Common myeloid progenitor, CD34-positive (primary cell): ENCODE results near the gene ZDHHC1.

Experiments used
- CTCF ChIA-PET: fragments of 350-600 bp; sonication (Branson Sonifier 250); formaldehyde crosslinking; loops from one replicate; lab custom pipeline; 2021; ENCODE audit warnings: antibody characterized with exemption; lab: Charles Lee
- POLR2A ChIA-PET: fragments of 350-600 bp; sonication (Branson Sonifier 250); formaldehyde crosslinking; loops from one replicate; lab custom pipeline; 2021; ENCODE audit warnings: antibody characterized with exemption; lab: Charles Lee
- DNase-seq, 3 donors: peaks; one replicate each; pipeline versions ENCODE4 v3.0.0 to v3.0.0-alpha.2; 2013
- H3K27ac ChIP-seq, 2 experiments: 1 replicate in 1 of 2; 2 replicates in 1 of 2; pipeline ENCODE4 v1.7.0; 2013; ENCODE audit warnings: inconsistent platforms in 2 of 2, low read length in 2 of 2, mild to moderate bottlenecking in 2 of 2, low read depth in 1 of 2, moderate library complexity in 1 of 2; ENCODE audit not compliant: severe bottlenecking in 2 of 2, insufficient read depth in 1 of 2, poor library complexity in 1 of 2
- H3K27me3 ChIP-seq, 5 experiments: replicated peaks in 2 of 5; 1 replicate in 3 of 5; 2 replicates in 2 of 5; pipeline versions ENCODE4 v1.6.1 to v1.7.0; 2013; ENCODE audit warnings: low read length in 4 of 5, mild to moderate bottlenecking in 2 of 5, moderate library complexity in 2 of 5, inconsistent platforms in 1 of 5; ENCODE audit not compliant: insufficient read depth in 5 of 5, control insufficient read depth in 4 of 5
- H3K36me3 ChIP-seq, 4 experiments: 1 replicate in 2 of 4; 2 replicates in 2 of 4; pipeline versions ENCODE4 v1.6.1 to v1.7.0; 2013; ENCODE audit warnings: low read length in 3 of 4, control low read depth in 1 of 4, mild to moderate bottlenecking in 1 of 4; ENCODE audit not compliant: control insufficient read depth in 4 of 4, insufficient read depth in 4 of 4
- H3K4me1 ChIP-seq, 4 experiments: 1 replicate in 3 of 4; 2 replicates in 1 of 4; pipeline versions ENCODE4 v1.6.1 to v1.7.1; 2013; ENCODE audit warnings: low read length in 3 of 4, mild to moderate bottlenecking in 3 of 4, control low read depth in 1 of 4, inconsistent platforms in 1 of 4, moderate library complexity in 1 of 4; ENCODE audit not compliant: control insufficient read depth in 4 of 4, insufficient read depth in 4 of 4; ENCODE audit errors: control extremely low read depth in 1 of 4
- H3K4me3 ChIP-seq, 7 experiments: 1 replicate in 4 of 7; 2 replicates in 3 of 7; pipeline versions ENCODE4 v1.5.1 to v1.7.0; 2013; ENCODE audit warnings: mild to moderate bottlenecking in 7 of 7, low read length in 6 of 7, moderate library complexity in 6 of 7, inconsistent platforms in 2 of 7, low read depth in 2 of 7, control low read depth in 1 of 7; ENCODE audit not compliant: insufficient read depth in 4 of 7, control insufficient read depth in 1 of 7; ENCODE audit errors: extremely low read depth in 1 of 7
- H3K9me3 ChIP-seq, 5 experiments: 1 replicate in 4 of 5; 2 replicates in 1 of 5; pipeline versions ENCODE4 v1.6.1 to v1.7.1; 2013; ENCODE audit warnings: low read length in 4 of 5, mild to moderate bottlenecking in 2 of 5, inconsistent platforms in 1 of 5, low read depth in 1 of 5, moderate library complexity in 1 of 5; ENCODE audit not compliant: control insufficient read depth in 4 of 5, insufficient read depth in 2 of 5; ENCODE audit errors: control extremely low read depth in 1 of 5
- WGBS: methylation state at CpG from one replicate; pipeline ENCODE4 v1.1.5; 2013; ENCODE audit not compliant: insufficient coverage; 5-methylcytosine and 5-hydroxymethylcytosine counted together

The ZDHHC1 gene

GRCh38 chr16:67449336-67449735 is 33.1 kb upstream of the ZDHHC1 start:
- Histone ChIP-seq H3K4me3 (no peak overlapping the region), H3K4me1 (no peaks in the 10 kb centered on the region), H3K27ac (no peak overlapping the region), H3K9me3 (no peaks in the 10 kb centered on the region), H3K27me3 (no peaks in the 10 kb centered on the region), H3K36me3 (peaks cover 2 to 87% (median 33%) of the 10 kb centered on the region in 4 experiments)
- DNase-seq: no peak
- ChIA-PET POLR2A (interaction anchor here (0.8 kb wide), 1 partner anchor 8 kb away, joined by 3 read pairs; no protein-coding TSS in a partner anchor), CTCF (interaction anchor here (0.7 to 3.9 kb wide), 3 partner anchors 16 to 189 kb away, joined by 3 to 22 read pairs (median 3); no protein-coding TSS in a partner anchor)
- 93% methylated on average over 2 of the region's 2 CpGs for WGBS

GRCh38 chr16:67448580-67448979 is 32.3 kb upstream of the ZDHHC1 start:
- peaks cover 2 to 86% (median 34%) of the 10 kb centered on the region in 4 experiments for H3K36me3 ChIP-seq
- no peaks in the 10 kb centered on the region for H3K27me3 ChIP-seq
- ChIA-PET CTCF (interaction anchor here (1.1 to 3.5 kb wide), 4 partner anchors 13 to 27 kb away, joined by 3 to 34 read pairs (median 6); no protein-coding TSS in a partner anchor), POLR2A (interaction anchor here (0.5 kb wide), 1 partner anchor 365 kb away, joined by 3 read pairs; no protein-coding TSS in a partner anchor)
- H3K4me1 ChIP-seq: no peaks in the 10 kb centered on the region
- no peak for DNase-seq
- H3K4me3 ChIP-seq: no peak overlapping the region
- no peaks in the 10 kb centered on the region for H3K9me3 ChIP-seq
- 97% methylated on average over 5 of the region's 5 CpGs for WGBS
- H3K27ac ChIP-seq: no peak overlapping the region

DNA sequence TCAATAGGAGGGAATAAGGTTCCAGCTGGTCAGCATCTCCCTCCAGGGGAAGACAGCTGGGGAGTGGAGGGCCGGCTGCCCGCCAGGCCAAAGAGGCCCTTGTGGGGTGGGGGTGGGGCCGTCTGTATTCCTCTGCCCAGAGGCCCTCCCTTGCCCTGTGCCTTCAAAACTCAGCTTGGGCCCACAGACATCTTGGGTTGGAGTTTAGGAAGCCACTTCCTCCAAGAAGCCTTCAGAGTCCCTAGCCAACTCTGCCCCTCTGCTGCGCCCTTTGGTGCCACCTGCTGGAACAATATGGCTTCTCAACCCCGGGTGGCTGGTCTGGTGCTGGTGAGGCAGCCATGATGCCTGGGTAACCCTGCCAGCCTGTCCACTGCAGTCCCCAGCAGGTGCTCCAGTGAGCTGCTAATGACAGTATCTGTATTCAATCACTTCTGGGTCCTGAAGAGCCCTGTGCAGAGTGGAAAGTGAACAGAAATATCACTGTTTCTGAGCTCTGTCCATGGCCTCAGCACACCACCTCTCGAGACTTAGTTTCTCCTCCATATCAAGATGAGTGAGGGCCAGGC is 31.3 kb upstream of the ZDHHC1 start:
- no peak overlapping the region for H3K27ac ChIP-seq
- POLR2A ChIA-PET: no interaction called here
- H3K27me3 ChIP-seq: no peaks in the 10 kb centered on the region
- H3K9me3 ChIP-seq: no peaks in the 10 kb centered on the region
- no peak overlapping the region for H3K4me3 ChIP-seq
- H3K4me1 ChIP-seq: no peaks in the 10 kb centered on the region
- DNase-seq: peak in 2 of 3 donors; percentile 21 to 38
- peaks cover 0 to 86% (median 31%) of the 10 kb centered on the region in 4 experiments for H3K36me3 ChIP-seq
- CTCF ChIA-PET: interaction anchor here (0.9 to 3.5 kb wide), 8 partner anchors 12 to 187 kb away, joined by 3 to 34 read pairs (median 4); partner anchors contain the start of gene ZDHHC1
- WGBS: 90% methylated on average over 4 of the region's 6 CpGs

- 97% methylated on average over 6 of the region's 8 CpGs for WGBS
- POLR2A ChIA-PET: no interaction called here
- DNase-seq: no peak
- H3K4me3 ChIP-seq: no peak overlapping the region
- H3K36me3 ChIP-seq: peaks cover 0 to 84% (median 29%) of the 10 kb centered on the region in 4 experiments
- no peak overlapping the region for H3K27ac ChIP-seq
- no peaks in the 10 kb centered on the region for H3K27me3 ChIP-seq
- no peaks in the 10 kb centered on the region for H3K9me3 ChIP-seq
- CTCF ChIA-PET: interaction anchor here (0.9 to 3.5 kb wide), 8 partner anchors 12 to 186 kb away, joined by 3 to 34 read pairs (median 4); partner anchors contain the start of gene ZDHHC1
- H3K4me1 ChIP-seq: peaks cover 0 to 2% (median 0%) of the 10 kb centered on the region in 4 experiments
These were observed 30.8 kb upstream of the ZDHHC1 start for GRCh38 chr16:67446968-67447507.

GRCh38 chr16:67445913-67446907 is 29.9 kb upstream of the ZDHHC1 start:
- WGBS: 100% methylated on average over 11 of the region's 12 CpGs
- H3K36me3 ChIP-seq: peaks cover 0 to 84% (median 27%) of the 10 kb centered on the region in 4 experiments
- ChIA-PET CTCF (interaction anchor here (0.6 to 4.8 kb wide), 12 partner anchors 10 to 186 kb away, joined by 3 to 34 read pairs (median 4); no protein-coding TSS in a partner anchor), POLR2A (interaction anchor here (0.6 kb wide), 1 partner anchor 249 kb away, joined by 3 read pairs; no protein-coding TSS in a partner anchor)
- H3K27ac ChIP-seq: no peak overlapping the region
- H3K4me1 ChIP-seq: peaks cover 0 to 10% (median 0%) of the 10 kb centered on the region in 4 experiments
- H3K27me3 ChIP-seq: no peaks in the 10 kb centered on the region
- DNase-seq: no peak
- H3K4me3 ChIP-seq: no peak overlapping the region
- H3K9me3 ChIP-seq: no peaks in the 10 kb centered on the region

- Histone ChIP-seq H3K9me3 (no peaks in the 10 kb centered on the region), H3K36me3 (peaks cover 0 to 86% (median 26%) of the 10 kb centered on the region in 4 experiments), H3K4me1 (peaks cover 0 to 16% (median 0%) of the 10 kb centered on the region in 4 experiments), H3K27me3 (no peaks in the 10 kb centered on the region), H3K27ac (no peak overlapping the region), H3K4me3 (no peak overlapping the region)
- CTCF ChIA-PET: interaction anchor here (0.6 to 4.8 kb wide), 10 partner anchors 9 to 88 kb away, joined by 3 to 34 read pairs (median 4); no protein-coding TSS in a partner anchor
- POLR2A ChIA-PET: interaction anchor here (0.6 kb wide), 1 partner anchor 250 kb away, joined by 3 read pairs; no protein-coding TSS in a partner anchor
- no peak for DNase-seq
- WGBS: 100% methylated on average over 3 of the region's 3 CpGs
These were observed 29.2 kb upstream of the ZDHHC1 start for GRCh38 chr16:67445441-67445912.
